HepG2 (cell line): ENCODE measurements around the gene P3H3. TPM values are rescaled to one million over a fixed set of nuclear protein-coding genes. Genes with fewer than 3 reads are reported as not detected.

Source experiments
- ASH2L ChIP-seq: fragments of 300-600, 200-600 bp; sonication (generic); IDR thresholded peaks from 2 replicates; pipeline ENCODE4 v1.7.0; 2017; ENCODE audit warnings: low read depth, mild to moderate bottlenecking, moderate library complexity, mixed read lengths, low read length; ENCODE audit not compliant: insufficient read length
- ATF7-NPFF ChIP-seq: sonication (generic); formaldehyde crosslinking; IDR thresholded peaks from 2 replicates; pipeline ENCODE4 v1.8.1; 2023; ENCODE audit warnings: mild to moderate bottlenecking, low read depth, missing genetic modification reagents, moderate library complexity
- GTF2F1 ChIP-seq: fragments of 150-350 bp; IDR thresholded peaks from 2 replicates; pipeline ENCODE4 v1.6.1; 2014; ENCODE audit warnings: low read length
- HNF4A ChIP-seq: sonication (generic); formaldehyde crosslinking; IDR thresholded peaks from 2 replicates; pipeline ENCODE4 v1.4.0; 2020; ENCODE audit warnings: missing genetic modification reagents
- HOXA5 ChIP-seq: sonication (generic); formaldehyde crosslinking; IDR thresholded peaks from 2 replicates; pipeline ENCODE4 v1.4.0; 2020; ENCODE audit warnings: missing genetic modification reagents
- ISX ChIP-seq: sonication (generic); formaldehyde crosslinking; conservative IDR thresholded peaks from 2 replicates; pipeline ENCODE4 v1.5.0; 2020; ENCODE audit warnings: missing genetic modification reagents
- LCORL ChIP-seq, 2 experiments: fragments of 450-650 bp in 1 of 2; sonication (generic) in 1 of 2; formaldehyde crosslinking in 1 of 2; IDR thresholded peaks; 2 replicates each; pipeline versions ENCODE4 v1.5.0 to v1.6.1; 2017 to 2020; ENCODE audit warnings: antibody characterized with exemption in 1 of 2, missing genetic modification reagents in 1 of 2
- MED1 ChIP-seq: sonication (generic); formaldehyde crosslinking; IDR thresholded peaks from 2 replicates; pipeline ENCODE4 v1.4.0; 2020; ENCODE audit warnings: missing genetic modification reagents
- NFYC ChIP-seq: IDR thresholded peaks from 2 replicates; pipeline ENCODE4 v1.6.1; 2016; ENCODE audit warnings: missing genetic modification reagents, missing compliant biosample characterization
- POLR2AphosphoS5 ChIP-seq: IDR thresholded peaks from 2 replicates; pipeline ENCODE4 v1.6.1; 2012; ENCODE audit warnings: low read depth, low read length
- PPARG ChIP-seq: conservative IDR thresholded peaks from 2 replicates; pipeline ENCODE4 v1.6.1; 2016; ENCODE audit warnings: missing biosample characterization, missing genetic modification reagents
- TAF1 ChIP-seq: sonication (generic); formaldehyde crosslinking; IDR thresholded peaks from 2 replicates; pipeline ENCODE4 v1.4.0; 2020; ENCODE audit warnings: missing genetic modification reagents
- ZFP90 ChIP-seq: sonication (generic); formaldehyde crosslinking; IDR thresholded peaks from 2 replicates; pipeline ENCODE4 v1.8.0; 2022; ENCODE audit warnings: missing genetic modification reagents, mild to moderate bottlenecking, inconsistent platforms, borderline replicate concordance
- ZNF34 ChIP-seq: sonication (generic); formaldehyde crosslinking; IDR thresholded peaks from 2 replicates; pipeline ENCODE4 v1.4.0; 2020; ENCODE audit warnings: mild to moderate bottlenecking, missing genetic modification reagents, borderline replicate concordance
- ZNF350 ChIP-seq: sonication (generic); formaldehyde crosslinking; IDR thresholded peaks from 2 replicates; pipeline ENCODE4 v1.4.0; 2020; ENCODE audit warnings: mild to moderate bottlenecking, low read depth, missing genetic modification reagents, borderline replicate concordance
- ZNF430 ChIP-seq: sonication (generic); formaldehyde crosslinking; IDR thresholded peaks from 2 replicates; pipeline ENCODE4 v1.9.0; 2021; ENCODE audit warnings: mild to moderate bottlenecking, missing genetic modification reagents
- ZNF557 ChIP-seq: sonication (generic); formaldehyde crosslinking; IDR thresholded peaks from 2 replicates; pipeline ENCODE4 v1.4.0; 2020; ENCODE audit warnings: missing genetic modification reagents
- ZNF619 ChIP-seq: sonication (generic); formaldehyde crosslinking; IDR thresholded peaks from 2 replicates; pipeline ENCODE4 v1.4.0; 2020; ENCODE audit warnings: mild to moderate bottlenecking, missing genetic modification reagents
- ZSCAN20 ChIP-seq: sonication (generic); formaldehyde crosslinking; IDR thresholded peaks from 2 replicates; pipeline ENCODE4 v1.4.0; 2020; ENCODE audit warnings: missing genetic modification reagents, mild to moderate bottlenecking, borderline replicate concordance
- polyA plus RNA-seq, 8 experiments: library from polyadenylated mRNA; depleted of rRNA in 3 of 8; stranded (reverse) in 7 of 8; unstranded in 1 of 8; fragments of >200 nt; fragmentation: Illumina TruSeq in 4 of 8; extraction: Trizol in 4 of 8; gene quantifications; 2 replicates each; pipeline versions ENCODE4 v1.2.1 to v1.2.3, GENCODE V29; 2011 to 2016; ENCODE audit warnings: low read depth in 4 of 8, missing spikeins in 1 of 8, mixed read lengths in 1 of 8; ENCODE audit not compliant: insufficient read depth in 1 of 8
- total RNA-seq, 5 experiments: library from RNA; depleted of rRNA; stranded (reverse); fragments of >200 nt; fragmentation: Illumina TruSeq; extraction: Trizol; gene quantifications; 2 replicates each; pipeline ENCODE4 v1.2.3, GENCODE V29; 2016; ENCODE audit warnings: low read depth in 1 of 5
- TF ChIP-seq, protein P1 (sequence below): sonication (generic); formaldehyde crosslinking; IDR thresholded peaks from 2 replicates; pipeline ENCODE4 v1.8.1; 2023; ENCODE audit warnings: mild to moderate bottlenecking, moderate library complexity, missing genetic modification reagents
- TF ChIP-seq, protein P2 (sequence below): IDR thresholded peaks from 2 replicates; pipeline ENCODE4 v1.6.1; 2016
- TF ChIP-seq, protein P3 (sequence below): sonication (generic); formaldehyde crosslinking; IDR thresholded peaks from 2 replicates; pipeline ENCODE4 v1.5.0; 2020; ENCODE audit warnings: mild to moderate bottlenecking, low read depth, missing genetic modification reagents, borderline replicate concordance
- TF ChIP-seq, protein P4 (sequence below): sonication (generic); formaldehyde crosslinking; IDR thresholded peaks from 2 replicates; pipeline ENCODE4 v1.4.0; 2020; ENCODE audit warnings: missing genetic modification reagents
- TF ChIP-seq, protein P5 (sequence below): IDR thresholded peaks from 2 replicates; pipeline ENCODE4 v1.6.1; 2016

P3H3 gene
- total and polyA plus RNA-seq, 2 of the 13 experiments (the other 11 are each of a cell fraction or from before 2014, with no cell fraction given), result 20.1 to 20.5 TPM

DNA sequence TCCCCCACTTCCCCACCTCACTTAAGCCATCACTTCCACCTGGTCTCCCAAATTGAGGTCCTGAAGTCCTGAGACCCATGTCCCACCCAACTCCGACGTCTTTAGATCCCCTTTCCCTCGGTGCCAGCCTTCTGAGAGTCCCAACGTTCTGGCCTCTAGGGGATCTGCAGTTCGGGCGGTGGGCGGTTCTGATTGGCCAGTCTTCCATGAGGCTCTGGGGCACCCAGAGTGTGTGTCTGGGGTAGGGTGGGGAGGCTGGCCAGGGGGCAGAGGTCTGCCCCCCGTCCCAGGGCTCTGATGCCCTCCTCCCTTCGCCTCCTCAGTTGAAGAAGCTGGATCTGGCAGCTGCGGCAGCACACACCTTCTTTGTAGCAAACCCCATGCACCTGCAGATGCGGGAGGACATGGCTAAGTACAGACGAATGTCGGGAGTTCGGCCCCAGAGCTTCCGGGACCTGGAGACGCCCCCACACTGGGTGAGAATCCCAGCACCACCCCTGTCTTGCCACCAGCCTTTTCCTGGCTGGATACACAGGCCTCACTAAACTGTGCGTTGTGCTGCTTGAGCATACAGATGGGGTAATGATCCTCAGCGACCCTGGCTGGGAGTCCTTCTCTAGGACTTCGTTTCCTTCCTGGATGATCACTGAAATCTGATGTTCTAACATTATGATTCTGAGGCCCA, 1.5 kb downstream of the P3H3 start (continued):
- TF ChIP-seq, protein P1, sequence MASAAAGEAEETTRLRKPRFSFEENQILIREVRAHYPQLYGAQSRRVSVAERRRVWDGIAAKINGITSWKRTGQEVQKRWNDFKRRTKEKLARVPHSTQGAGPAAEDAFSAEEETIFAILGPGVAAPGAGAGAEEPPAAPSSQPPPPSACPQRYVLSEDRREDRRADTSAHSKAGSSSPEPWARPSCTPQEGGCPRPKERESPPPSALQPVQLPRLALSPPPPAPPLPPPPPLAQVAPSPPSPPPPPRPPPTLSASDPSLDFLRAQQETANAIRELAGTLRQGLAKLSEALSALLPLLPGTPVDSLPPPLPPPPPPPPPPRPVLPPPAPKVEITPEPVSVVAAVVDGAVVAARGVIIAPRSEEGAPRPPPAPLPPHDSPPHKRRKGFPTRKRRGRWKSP (CRISPR knock-in tag), result no peak
- TF ChIP-seq ZNF430 (CRISPR knock-in tag) (peak; percentile 45; the same call in 1 of the 2 replicates), ZSCAN20 (no peak), LCORL (IDR thresholded peaks at IDR 0.05) (no peak), LCORL (CRISPR knock-in tag; IDR thresholded peaks at IDR 0.05) (peak; percentile 49; the same call in 1 of the 2 replicates), NFYC (CRISPR knock-in tag) (peak; percentile 53), TAF1 (CRISPR knock-in tag) (peak; percentile 14), ZFP90 (CRISPR knock-in tag) (peak; percentile 67; the same call in 1 of the 2 replicates), ZNF34 (CRISPR knock-in tag) (no peak), HNF4A (peak; percentile 24; the same call in 1 of the 2 replicates), ASH2L (no peak), ZNF557 (CRISPR knock-in tag) (peak; percentile 65; the same call in 1 of the 2 replicates), ISX (CRISPR knock-in tag) (0 out of 2 replicates have a peak, but pooled peaks have one; percentile 37), ZNF619 (CRISPR knock-in tag) (no peak), PPARG (no peak), GTF2F1 (no peak), MED1 (peak; percentile 59; the same call in 1 of the 2 replicates), ATF7-NPFF (CRISPR knock-in tag) (no peak), ZNF350 (0 out of 2 replicates have a peak, but pooled peaks have one; percentile 1), HOXA5 (CRISPR knock-in tag) (0 out of 2 replicates have a peak, but pooled peaks have one; percentile 30), POLR2AphosphoS5 (peak; percentile 78)
- TF ChIP-seq, protein P2, sequence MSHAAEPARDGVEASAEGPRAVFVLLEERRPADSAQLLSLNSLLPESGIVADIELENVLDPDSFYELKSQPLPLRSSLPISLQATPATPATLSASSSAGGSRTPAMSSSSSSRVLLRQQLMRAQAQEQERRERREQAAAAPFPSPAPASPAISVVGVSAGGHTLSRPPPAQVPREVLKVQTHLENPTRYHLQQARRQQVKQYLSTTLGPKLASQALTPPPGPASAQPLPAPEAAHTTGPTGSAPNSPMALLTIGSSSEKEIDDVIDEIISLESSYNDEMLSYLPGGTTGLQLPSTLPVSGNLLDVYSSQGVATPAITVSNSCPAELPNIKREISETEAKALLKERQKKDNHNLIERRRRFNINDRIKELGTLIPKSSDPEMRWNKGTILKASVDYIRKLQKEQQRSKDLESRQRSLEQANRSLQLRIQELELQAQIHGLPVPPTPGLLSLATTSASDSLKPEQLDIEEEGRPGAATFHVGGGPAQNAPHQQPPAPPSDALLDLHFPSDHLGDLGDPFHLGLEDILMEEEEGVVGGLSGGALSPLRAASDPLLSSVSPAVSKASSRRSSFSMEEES (CRISPR knock-in tag), result no peak
- TF ChIP-seq, protein P3, sequence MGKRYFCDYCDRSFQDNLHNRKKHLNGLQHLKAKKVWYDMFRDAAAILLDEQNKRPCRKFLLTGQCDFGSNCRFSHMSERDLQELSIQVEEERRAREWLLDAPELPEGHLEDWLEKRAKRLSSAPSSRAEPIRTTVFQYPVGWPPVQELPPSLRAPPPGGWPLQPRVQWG, result no peak
- TF ChIP-seq, protein P4, sequence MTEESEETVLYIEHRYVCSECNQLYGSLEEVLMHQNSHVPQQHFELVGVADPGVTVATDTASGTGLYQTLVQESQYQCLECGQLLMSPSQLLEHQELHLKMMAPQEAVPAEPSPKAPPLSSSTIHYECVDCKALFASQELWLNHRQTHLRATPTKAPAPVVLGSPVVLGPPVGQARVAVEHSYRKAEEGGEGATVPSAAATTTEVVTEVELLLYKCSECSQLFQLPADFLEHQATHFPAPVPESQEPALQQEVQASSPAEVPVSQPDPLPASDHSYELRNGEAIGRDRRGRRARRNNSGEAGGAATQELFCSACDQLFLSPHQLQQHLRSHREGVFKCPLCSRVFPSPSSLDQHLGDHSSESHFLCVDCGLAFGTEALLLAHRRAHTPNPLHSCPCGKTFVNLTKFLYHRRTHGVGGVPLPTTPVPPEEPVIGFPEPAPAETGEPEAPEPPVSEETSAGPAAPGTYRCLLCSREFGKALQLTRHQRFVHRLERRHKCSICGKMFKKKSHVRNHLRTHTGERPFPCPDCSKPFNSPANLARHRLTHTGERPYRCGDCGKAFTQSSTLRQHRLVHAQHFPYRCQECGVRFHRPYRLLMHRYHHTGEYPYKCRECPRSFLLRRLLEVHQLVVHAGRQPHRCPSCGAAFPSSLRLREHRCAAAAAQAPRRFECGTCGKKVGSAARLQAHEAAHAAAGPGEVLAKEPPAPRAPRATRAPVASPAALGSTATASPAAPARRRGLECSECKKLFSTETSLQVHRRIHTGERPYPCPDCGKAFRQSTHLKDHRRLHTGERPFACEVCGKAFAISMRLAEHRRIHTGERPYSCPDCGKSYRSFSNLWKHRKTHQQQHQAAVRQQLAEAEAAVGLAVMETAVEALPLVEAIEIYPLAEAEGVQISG (CRISPR knock-in tag), result peak; percentile 37; the same call in 1 of the 2 replicates
- TF ChIP-seq, protein P5, sequence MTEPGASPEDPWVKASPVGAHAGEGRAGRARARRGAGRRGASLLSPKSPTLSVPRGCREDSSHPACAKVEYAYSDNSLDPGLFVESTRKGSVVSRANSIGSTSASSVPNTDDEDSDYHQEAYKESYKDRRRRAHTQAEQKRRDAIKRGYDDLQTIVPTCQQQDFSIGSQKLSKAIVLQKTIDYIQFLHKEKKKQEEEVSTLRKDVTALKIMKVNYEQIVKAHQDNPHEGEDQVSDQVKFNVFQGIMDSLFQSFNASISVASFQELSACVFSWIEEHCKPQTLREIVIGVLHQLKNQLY, result no peak
